SH-SY5Y (cell line): ENCODE results near the gene EEF1AKMT3.

ENCODE experiments used
- GATA2 ChIP-seq: IDR thresholded peaks from 2 replicates; pipeline ENCODE4 v1.6.1; 2011; ENCODE audit warnings: mild to moderate bottlenecking, low read depth, low read length
- GATA3 ChIP-seq: IDR thresholded peaks from 2 replicates; pipeline ENCODE4 v1.6.1; 2011; ENCODE audit warnings: low read depth, mild to moderate bottlenecking, low read length, moderate library complexity

EEF1AKMT3 gene

DNA sequence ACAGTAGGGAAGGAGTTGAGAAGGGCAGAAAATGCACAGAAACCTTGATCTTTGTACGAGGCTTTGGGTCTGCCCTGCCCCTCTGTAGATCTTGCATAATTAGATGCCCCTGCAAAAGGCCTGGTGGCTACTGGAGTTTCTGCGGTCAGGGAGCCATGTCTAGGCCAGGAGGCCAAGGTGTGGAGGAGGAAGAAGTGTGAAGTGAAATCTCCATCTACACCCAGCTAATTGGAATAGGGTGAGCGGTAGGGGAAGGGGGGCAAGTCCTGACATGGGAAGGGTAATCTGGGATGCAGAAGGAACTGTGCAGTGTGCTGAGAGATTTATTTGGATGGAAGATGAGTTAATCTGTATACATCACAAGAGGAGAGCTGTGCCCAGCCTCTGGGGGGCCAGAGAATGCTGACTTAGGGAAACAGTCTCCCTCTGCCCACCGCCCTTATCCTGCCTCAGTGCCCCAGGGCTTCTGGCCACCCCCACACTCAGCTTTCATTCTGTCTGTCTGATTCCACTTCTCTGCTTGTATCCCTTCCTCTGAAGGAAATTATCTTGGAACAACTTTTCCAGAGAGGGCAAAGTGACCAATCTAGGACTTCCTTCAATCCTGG lies 10.9 kb upstream of the EEF1AKMT3 start:
- TF ChIP-seq GATA3 = no peak
- no peak for TF ChIP-seq GATA2

DNA sequence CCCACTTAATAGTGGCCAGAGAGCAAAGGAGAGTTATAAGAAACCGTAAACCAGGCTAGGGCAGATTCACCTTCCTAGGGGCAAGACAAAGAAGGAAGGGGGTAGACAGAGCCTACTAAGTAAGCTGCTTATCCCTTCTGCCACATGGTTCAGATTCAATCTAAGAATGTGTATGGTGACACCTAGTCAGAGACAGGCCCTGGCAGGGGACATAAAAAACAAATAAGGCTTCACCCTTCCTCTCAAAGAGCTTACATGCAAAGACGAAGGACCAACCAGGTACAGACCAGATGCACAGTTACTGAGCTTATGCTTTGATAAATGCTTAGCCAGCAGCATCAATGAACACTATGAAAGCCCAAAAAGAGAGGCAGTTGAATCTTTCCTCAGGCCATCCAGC lies 10.0 kb upstream of the EEF1AKMT3 start:
- no peak for TF ChIP-seq GATA2
- no peak for TF ChIP-seq GATA3

GRCh38 chr12:57763881-57764661 lies 8.3 kb upstream of the EEF1AKMT3 start:
- TF ChIP-seq GATA2 (no peak), GATA3 (no peak)

DNA sequence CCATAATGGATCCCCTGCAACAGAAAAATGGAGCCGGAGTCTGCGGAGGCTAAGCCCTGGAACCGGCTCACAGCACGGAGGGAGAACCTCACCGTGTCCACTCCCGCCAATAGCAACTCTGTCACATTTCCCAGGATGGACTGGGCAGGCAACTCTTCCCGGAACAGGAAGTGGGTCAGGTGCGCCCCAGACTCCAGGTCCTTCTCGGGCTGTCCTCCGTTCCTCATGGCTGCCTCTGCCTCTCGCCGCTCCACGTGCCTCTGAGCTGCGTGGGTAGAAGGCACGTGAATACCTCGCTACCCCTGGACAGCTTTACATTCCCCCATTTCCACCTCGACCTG lies 7.8 kb upstream of the EEF1AKMT3 start:
- no peak for TF ChIP-seq GATA3
- TF ChIP-seq GATA2 = no peak

DNA sequence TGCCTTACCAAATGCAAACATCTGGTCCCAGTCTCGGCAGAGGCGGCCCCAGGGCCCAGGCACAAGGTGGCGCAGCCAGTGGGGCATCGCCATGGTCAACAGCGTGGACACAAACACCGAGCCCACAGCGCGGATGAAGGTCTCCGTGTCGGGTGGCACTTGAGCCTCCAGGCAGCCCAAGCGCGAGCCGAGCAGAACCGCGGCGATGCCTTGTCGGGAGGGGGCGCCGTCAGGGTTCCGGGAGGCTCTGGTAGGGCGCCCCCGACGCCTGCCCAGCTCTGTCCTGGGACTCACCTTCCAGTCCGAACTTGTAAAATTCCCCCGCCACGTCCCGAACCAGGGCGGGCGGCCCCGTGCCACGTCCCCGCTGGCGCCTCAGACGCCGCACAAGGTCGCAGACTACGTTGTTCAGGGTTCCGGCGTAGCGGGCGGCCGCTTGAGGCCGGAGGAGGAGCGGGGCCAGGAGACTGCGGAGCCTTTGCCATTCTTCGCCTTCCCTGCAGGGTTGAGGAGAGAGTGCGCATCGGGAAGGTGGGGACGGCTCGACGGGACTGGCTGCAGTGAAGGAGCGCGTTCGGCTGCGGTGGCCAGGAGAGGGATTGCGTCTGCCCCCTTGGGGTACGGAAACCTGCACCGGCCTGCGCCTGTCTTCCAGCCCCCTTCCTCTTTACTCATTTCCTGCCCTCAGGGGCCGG lies 7.3 kb upstream of the EEF1AKMT3 start:
- TF ChIP-seq GATA3 (no peak), GATA2 (no peak)

DNA sequence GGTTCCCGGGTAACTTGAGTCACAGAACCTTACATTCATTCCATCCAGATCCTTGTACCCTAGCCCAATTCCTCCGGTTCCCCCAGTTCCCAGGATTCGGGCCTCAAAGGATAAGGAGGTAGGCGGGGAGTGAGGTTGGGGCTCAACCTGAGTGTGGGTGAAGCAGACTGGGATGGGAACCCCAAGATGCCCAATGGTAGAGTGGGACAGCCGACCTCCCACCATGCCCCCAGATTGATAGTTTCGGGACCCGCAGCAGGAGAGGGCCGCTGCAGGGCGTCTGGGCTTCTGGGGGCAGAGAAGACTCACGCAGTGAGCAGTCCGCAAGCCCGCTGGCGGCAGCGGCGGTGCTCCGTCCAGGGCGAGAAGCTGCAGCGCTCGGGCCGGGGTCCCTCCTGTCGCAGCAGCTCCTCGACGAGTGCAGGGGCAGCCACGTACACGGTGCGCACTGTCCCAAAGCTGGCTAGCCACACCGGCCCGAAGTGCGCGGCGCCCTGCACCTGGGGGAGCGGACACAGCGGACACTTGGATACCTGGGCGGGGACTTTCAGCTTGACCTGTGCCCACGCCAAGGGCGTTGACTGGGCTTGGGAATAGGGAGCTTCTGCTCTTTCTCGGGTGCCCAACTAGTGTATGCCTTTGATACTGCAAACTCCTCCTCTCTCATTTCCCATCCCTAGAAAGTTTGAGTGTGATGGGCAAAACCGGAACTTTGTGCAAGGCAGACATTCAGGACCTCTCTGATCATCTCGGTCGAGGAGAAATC lies 6.5 kb upstream of the EEF1AKMT3 start:
- TF ChIP-seq GATA3 = no peak
- TF ChIP-seq GATA2 = no peak

DNA sequence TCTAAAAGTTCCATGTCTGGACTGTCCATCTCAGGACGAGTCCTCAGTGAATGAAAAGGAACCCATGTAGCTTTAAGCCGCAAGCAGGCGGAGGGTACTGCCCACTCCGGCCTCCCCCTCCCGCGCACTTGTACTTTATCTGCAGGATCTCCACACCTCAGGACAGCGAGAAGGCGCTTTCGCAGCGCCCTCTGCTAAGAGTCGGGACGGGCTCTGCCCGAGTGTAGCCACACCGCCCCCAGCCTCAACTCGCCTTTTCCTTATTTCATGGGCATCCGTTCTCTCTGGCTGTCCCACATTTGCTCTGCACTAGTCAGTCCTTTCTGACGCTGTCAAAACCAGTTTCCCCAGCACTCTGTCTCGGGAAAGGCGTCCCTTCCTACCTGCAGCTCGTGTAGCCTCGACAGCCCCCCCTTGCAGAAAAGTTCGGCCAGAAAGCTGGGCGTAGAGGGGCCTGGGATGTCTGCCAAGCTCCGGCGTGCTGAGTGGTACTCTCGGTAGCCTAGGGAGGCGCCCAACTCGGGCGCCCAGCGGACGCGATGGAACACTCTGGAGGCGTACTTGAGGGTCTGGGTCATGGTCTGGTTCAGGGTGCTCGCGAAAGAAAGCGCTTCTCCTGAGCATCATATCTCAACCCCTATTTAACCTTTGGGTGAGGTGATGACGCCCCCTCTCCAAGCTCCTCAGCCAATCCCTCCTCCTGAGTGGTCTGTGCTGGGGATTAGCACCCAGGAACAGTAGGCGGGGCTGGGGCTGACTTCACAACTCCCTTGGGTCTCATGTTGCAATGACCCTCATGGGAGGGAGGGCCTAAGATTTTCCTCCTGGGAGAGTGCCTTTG lies 5.7 kb upstream of the EEF1AKMT3 start, which contains the start of gene CYP27B1:
CYP27B1 (minus strand) TSS at position 615 of the 841 bp plus-strand sequence; CDS start at position 578, 37 bp downstream.
- TF ChIP-seq GATA3 (no peak), GATA2 (peak; percentile 85)

GRCh38 chr12:57767305-57767698 lies 5.1 kb upstream of the EEF1AKMT3 start:
- TF ChIP-seq GATA3 (no peak), GATA2 (no peak)

- TF ChIP-seq GATA2 (no peak), GATA3 (no peak)
Observed at GRCh38 chr12:57767876-57768275, 4.5 kb upstream of the EEF1AKMT3 start.

DNA sequence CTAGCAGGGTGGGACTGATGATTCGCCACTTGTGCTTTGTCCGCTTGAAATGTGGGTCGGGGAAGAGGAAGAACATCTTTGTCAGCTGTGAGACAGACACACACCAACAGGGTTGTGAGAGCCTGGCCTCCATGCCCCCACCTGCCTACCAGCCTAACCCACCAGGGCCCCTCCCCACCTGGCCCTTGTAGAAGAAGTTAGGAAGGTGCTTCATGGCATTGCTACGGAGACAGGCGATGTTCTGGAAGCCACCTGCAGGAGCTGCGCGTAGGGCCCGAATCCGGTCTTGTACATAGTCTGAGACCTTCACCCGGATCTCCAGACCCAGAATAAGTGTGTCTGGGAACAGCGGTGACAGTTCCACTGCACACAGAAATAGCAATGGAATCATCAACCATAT lies 2.8 kb upstream of the EEF1AKMT3 start:
- no peak for TF ChIP-seq GATA3
- no peak for TF ChIP-seq GATA2

DNA sequence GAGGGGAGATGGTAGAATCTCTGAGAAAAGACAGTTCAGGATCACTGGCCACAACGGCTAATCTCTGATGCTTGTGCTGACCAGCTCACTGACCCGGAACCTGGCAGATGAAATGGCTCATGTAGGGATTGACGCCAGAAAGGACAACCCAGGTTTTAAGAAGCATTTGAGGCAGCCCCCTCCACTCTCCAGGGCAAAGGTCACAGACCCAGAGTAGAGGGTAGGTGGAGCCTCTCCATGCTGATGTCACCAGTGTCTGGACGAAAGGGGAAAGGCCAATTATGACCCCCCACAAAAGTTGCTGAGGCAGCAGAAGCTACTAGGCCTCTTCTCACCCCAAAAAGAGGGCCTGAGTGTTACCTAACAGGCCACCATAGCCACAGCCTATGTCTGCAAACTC lies 1.7 kb upstream of the EEF1AKMT3 start:
- TF ChIP-seq GATA2 = no peak
- TF ChIP-seq GATA3 = no peak

DNA sequence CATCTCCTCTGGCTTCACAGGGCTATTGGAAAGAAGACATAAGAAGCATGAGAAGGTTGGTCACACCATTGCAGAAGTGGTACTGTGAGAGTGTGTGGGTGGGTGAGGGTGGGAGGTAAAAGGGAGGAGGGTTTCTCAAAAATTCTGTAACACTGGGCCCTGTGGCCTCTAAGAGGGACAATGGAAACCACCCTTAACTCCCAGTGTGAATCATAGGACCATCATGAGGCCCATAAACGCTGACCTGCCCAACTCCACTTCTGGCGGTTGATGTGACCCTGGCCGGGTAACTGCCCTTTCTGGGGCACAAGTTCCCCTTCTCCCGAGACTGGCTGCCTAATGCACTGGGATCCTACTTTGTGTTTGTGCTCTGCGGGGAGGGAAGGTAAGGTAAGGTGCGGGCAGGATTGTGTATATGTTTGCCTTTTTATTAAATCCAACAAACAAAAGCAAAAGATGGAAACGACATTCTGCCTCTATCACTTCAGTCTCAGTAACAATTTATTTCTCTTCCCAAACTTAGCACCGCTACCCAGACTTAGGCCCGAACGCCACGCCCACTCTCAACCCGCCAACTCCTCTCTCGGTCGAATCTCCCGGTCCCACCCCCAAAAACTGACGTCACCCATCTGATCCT lies 1.1 kb upstream of the EEF1AKMT3 start:
- no peak for TF ChIP-seq GATA3
- TF ChIP-seq GATA2 = no peak

DNA sequence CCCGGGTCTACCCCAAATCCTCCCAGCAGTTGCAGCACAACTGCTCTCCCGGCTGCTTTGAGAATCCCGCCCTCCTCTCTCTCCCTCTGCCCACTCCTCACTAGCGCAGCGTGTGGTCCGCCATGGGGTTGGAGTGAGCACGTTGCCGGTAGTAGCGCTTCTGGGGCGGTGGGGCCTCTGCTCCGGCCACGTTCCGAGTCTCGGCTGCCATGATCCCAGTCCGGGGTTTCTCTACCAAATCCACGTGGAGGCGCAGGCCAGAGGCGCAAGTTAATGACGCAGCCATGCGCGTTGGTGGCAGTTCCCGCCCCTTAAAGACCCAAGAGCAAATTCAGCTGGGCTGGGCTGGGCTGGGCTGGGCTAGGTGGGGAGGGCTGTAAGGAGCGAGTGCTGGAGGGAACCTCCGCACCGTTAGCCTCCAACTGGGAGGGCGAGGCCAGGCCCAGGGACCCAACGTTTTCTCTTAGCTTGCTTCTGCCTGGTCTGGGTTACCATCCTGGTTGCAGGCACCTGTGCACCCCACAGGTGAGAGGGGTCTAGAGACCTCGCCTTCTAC lies 463 bp upstream of the EEF1AKMT3 start, which contains the start of gene METTL1:
METTL1 (minus strand) TSS at position 233 of the 556 bp plus-strand sequence; CDS start at position 211, 22 bp downstream.
- no peak for TF ChIP-seq GATA3
- TF ChIP-seq GATA2 = no peak
